OCI-LY7 (cell line): Measurements from ENCODE around the gene ACTL7A.

Source experiments
- CTCF ChIP-seq: fragments of 200-600 bp; sonication (generic); conservative IDR thresholded peaks from 2 replicates; pipeline ENCODE4 v1.5.1; 2014; ENCODE audit warnings: mild to moderate bottlenecking, antibody characterized with exemption, low read length, moderate library complexity, mixed read lengths
- EZH2phosphoT487 ChIP-seq: fragments of 200-600 bp; sonication (generic); IDR thresholded peaks from 2 replicates; pipeline ENCODE4 v1.6.1; 2018; ENCODE audit warnings: low read depth, borderline replicate concordance, mild to moderate bottlenecking, mixed run types, antibody characterized with exemption, low read length, moderate library complexity, mixed read lengths

GRCh38 chr9:108889649-108890067 is 27.6 kb downstream of the ACTL7A start:
- TF ChIP-seq EZH2phosphoT487 = no peak
- TF ChIP-seq CTCF = peak; percentile 35; the same call in 1 of the 2 replicates
